CD4-positive, alpha-beta T cell treated with Interleukin-2 at 100 ng/mL for 4 hours (primary cell): Measurements from ENCODE around the gene MTARC2.
"Not testable (repeated sequence)": the region's sequence is repeated elsewhere in the genome, so short reads cannot be mapped to it uniquely, and the experiment has no call there.

Experiments used
- DNase-seq: peaks from one replicate; pipeline ENCODE4 v3.0.0-alpha.2; 2020; ENCODE audit warnings: low spot score

Gene MTARC2

DNA sequence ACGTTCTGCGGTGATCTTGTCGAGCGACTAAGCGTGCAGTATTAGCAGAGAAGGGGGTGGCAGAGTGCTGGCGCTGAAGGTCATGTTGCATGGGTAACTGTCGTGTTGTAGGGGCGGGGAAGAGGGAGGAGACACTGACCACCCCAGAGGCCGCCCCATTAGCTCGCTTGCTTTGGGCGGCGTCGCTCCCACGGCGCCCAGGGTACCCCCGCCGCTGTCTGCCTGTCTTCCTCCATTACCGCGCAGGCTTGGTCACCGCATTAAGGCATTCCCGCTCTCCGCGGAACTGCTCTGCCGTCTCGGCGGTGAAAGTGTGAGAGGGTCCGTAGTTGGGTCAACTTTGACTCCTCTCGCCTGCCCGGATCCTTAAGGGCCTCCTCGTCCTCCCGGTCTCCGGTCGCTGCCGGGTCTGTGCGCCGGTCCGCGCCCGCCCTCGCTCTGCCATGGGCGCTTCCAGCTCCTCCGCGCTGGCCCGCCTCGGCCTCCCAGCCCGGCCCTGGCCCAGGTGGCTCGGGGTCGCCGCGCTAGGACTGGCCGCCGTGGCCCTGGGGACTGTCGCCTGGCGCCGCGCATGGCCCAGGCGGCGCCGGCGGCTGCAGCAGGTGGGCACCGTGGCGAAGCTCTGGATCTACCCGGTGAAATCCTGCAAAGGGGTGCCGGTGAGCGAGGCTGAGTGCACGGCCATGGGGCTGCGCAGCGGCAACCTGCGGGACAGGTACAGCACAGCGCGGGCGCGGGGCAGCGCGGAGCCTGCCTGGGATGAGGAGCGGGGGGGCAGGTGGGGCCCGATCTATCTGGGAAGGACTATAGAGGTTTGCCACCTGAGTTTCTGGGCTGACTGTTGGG, at the start of gene MTARC2:
Gene MTARC2 (plus strand): TSS at position 234 of the 846 bp plus-strand sequence. CDS start 210 bp downstream, at position 444.
- DNase-seq = no peak

DNA sequence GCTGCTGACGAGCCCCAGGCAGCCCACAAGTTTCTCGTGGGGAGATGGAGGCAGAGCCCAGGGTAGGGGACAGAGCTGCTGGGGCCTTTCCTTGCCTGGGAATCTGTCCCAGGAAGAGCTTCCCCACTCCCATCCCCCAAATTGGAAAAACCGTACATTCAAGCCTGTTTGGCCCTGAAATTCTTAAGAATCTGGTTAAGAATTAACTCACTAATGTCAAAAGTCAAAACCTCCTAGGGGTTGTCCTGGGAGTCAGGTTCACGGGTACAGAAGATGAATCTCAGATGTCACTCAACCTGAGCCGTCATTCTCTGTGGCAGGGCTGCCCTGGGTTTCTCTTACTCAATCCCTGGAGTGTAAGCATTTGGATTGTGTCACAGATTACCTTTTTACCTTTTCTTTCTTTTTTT, 49.5 kb upstream of the MTARC2 start:
- no peak for DNase-seq

DNA sequence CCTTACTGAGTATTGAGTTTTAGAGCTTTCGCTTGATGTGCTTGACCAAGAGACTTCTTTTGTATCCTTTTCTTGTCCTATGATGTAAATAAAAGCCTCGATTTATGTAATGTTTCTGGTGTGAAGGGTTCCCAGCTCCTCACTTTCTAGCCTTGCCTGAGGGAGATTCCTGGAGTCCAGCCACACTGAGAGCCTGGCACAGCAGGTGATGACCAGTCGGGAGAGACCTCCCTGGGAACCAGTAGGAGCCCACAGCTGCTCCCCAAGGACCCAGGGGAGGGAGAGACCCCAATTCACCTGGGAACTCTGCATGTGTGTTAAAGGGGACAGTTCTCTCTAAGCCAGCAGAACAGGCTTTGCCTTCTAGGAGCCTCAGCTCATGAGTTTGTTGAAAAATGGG, 49.1 kb upstream of the MTARC2 start:
- DNase-seq = no peak

DNA sequence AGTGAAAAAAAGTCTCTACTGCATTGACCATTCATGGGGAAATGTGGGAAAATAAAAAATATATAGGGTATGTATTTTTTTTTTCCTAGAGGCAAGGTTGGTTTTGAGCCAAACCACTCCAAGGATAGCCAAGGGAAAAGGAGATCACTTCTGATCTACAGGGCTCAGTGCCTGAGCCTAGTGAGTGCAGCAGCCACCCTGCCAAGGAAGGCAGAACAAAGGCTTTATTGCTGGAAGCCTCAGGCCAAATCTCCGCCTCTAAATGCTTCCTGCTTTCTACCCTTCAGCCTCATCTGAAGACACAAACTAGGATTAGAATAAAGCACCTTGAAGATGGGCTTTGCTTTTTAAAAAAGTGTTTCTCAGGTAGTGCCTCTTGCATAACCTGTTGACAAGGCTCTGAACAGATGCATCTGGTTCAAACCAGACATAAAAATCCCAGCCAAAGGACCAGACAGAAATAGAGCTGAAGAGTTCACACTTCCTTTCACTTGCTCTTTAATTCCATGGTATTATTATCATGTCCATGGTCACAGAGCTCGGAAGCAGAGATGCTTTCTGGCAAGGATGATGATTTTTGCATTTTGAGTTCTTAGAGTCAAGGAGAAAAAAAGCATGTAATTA, 47.5 kb upstream of the MTARC2 start:
- no peak for DNase-seq

DNA sequence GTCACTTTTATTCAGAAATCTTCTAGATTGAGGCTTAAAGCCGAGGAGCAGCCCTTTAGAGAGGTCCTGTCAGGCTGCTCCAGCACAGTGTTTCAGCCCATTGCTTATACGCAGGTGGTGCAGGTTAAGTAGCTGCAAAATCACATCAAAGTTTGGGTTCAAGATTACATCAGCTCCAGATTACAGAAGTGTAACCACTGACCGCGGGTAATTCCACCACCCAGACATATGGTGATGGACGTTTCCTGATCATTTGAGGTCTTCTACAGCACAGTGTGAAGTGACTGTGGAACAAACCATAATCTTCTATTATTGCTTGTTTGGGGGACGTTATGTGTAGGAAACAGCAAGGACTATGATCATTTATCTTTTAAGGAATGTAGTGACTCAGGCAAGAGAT, 46.1 kb upstream of the MTARC2 start:
- DNase-seq = no peak

DNA sequence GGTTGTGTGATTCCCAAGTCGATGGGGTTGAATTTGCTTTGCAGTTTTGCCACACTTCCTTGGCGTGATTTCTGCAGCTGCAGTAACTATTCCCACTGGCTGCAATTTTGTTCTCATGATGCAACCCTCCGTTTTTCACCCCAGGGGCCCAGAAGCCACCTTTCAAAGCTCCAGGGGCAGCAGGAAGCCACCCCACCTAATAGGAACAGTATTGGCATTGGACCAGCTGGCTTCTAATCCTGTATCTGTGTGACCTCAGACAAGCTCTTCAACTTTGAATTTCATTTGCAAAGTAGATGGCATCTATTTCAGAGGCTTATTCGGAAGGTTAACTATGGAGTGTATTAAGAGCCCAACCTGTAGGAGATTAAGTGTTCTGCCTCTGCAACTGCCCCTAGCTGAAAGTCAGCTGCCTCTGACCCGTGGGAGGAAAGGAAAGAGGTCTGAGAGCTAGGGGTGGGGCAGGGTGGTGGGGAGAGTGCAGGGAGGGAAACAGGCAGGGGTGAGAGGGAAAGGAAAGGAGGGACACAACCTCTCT, 45.3 kb upstream of the MTARC2 start:
- no peak for DNase-seq

DNA sequence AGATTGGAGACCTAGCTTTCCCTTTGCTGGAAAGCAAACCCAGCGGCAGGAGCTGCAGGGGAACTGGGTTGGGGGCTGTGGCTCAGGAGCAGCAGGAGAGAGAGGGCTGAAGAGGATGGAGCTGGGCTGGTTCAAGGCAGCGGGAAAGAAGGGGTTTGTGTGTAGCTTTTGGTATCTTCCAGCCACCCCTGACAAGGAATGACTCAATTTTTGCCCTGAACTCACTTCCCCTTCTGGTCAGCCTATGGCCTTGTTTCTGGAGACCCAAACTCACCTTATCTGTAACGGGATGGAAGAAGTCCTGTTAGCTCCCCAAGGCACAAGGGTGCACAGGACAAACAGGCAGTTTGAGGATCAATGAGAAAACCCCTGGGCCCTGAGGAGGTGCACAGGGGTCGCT, 44.8 kb upstream of the MTARC2 start:
- no peak for DNase-seq

DNA sequence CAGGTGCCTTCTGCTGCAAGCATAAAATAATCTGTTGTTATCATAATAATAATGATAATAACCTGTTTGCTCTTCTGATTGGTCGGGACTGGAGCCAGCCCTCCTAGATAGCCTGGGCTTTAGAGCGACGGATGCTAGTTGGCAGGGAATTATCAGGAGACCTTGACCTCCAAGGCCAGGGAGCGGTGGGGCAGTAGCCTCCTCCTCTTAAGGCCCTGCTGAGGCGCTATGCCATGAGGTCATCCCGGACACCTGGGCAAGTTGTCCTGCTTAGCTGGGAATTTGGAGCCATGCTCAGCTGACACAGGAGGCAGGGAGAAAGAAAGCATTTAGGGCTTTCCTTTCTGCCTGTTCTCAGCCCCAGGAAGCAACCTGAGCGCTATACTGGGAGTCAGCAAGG, 42.3 kb upstream of the MTARC2 start:
- DNase-seq = no peak

DNA sequence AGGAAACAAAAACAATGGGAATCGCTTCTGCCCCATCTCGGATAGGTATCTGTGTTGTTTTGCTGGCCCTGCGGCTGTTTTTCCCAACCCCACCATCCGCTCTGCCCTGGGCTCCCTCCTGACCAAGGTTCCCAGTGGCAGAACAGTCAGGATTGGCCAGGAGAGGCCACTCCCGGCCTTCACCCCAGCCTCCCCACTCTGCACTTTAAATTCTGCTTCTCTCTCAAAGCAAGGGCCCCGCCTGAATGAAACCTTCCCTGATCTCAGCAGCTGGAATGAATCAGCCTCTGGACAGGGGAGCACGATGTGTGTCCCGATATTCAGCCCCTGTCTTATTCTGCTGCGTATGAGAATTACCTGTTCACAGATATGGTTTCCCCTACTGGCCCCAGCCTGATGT, 41.6 kb upstream of the MTARC2 start:
- DNase-seq = no peak

DNA sequence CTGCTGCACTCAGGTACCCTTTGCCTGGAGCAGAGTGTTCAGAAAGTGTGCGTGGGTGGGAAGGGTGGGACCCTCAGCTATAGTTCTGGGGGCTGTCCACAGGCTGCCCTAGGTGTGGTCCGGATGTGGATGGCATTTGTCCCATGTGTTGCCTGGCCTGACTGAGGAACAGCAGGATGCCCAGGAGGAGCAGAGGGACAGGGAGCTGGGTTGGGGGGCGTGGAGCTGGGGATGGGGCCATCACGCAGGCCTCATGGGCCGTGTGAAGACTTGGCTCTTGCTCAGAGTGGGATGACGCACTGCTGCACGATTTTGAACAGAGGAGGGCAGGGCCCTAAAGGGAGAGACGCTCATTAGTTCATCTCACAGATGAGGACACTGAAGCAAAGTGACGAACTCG, 41.0 kb upstream of the MTARC2 start:
- DNase-seq = no peak

DNA sequence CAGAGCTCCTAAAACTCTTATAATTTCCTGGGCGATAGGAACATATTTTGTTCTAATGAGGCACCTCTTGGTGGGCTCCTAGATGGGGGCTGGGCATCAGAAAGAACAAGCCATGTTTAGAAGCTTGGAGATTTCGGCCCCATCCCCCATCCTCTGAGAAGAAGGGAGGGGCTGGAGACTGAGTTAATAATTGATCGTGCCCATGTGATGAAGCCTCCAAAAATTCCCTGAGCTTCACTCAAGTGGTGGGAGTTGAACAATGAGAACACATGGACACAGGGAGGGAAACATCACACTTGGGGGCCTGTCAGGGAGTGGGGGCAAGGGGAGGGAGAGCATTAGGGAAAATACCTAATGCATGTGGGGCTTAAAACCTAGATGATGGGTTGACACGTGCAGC, 39.9 kb upstream of the MTARC2 start:
- DNase-seq = no peak

DNA sequence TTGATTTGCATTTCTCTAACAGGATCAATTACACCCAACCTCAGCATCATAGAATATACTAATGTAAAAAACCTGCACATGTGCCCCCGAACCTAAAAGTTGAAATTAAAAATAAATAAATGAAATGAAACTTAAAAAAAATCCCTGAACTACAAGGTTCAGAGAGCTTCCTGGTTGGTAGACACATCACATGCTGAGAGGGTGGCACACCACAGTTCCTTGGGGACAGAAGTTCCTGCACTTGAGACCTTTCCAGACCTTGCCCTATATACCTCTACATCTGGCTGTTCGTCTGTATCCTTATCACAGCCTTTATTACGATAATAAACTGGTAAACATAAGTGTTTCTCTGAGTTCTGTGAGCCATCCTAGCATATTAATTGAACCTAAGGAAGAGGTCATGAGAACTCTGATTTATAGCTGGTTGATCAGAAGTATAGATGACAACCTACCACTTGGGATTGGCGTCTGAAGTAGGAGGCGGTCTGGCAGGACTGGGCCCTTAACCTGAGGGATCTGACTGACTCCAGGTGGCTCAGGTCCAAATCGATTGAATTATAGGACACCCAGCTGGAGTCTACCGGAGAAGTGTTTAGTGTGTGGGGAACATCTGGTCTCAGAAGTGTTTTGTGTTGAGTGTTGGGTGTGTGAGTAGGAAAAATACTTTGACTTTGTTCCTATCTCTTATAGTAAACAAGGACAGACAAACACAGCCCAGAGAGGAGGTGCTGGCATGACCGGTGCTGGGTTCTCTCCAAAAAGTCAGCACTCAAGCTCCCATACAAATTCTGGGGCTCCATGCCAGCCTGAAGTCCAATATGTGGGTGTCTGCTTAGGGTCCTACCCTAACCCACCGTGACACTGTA, 39.0 kb upstream of the MTARC2 start:
- no peak for DNase-seq

DNA sequence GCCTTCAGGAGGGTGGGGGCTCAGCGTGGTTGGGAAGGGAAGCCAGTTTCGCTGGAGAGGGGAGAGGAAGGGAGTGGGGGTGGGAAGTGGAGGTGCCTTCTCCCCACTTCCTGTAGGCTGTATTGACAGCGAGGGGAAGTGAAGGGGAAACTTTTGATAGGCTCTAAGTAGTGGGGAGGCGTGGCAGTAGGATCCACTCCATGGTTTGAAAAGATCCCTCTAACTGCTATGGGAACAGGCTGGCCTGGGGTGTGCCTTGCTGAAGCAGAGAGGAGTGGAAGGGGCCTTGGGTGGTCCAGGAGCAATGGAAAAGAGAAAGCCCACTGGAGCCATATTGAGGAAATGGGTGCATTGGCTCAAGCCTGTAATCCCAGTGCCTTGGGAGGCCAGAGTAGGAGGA, 37.8 kb upstream of the MTARC2 start:
- DNase-seq = no peak

DNA sequence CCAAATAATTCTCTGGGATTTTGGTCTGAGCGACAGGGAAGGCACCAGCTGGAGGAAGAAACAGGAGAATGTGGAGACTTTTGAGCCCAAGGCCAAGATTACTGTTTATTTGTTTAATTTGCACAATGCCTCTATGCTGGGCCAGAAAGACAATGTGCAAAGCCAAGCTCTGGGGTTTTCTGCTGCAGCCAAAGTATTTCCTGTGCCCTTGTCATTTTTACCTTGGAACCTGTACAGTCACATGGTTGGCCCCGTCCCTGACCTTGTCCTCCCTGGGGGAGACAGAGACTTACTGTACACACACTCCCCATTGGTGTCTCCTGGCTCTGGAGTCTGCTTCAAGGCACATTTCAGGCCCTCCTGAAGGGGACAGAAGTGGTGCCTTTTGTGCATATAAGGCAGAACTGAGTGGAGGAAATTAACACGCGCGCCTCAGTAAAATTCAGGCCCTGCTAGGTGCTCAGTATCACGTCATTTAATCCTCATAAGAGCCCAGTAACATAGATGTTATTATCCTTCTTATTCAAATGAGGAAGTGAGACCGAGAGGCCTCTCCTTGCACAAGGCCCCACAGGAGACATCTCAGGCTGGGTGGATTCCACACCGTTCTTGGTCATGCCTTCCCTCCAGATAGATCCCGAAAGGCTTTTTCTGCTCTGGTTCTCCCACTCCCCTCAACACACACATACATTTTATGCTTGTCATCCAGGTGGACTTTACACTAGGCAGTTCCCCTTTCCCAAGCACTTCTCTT, 36.9 kb upstream of the MTARC2 start:
- no peak for DNase-seq

DNA sequence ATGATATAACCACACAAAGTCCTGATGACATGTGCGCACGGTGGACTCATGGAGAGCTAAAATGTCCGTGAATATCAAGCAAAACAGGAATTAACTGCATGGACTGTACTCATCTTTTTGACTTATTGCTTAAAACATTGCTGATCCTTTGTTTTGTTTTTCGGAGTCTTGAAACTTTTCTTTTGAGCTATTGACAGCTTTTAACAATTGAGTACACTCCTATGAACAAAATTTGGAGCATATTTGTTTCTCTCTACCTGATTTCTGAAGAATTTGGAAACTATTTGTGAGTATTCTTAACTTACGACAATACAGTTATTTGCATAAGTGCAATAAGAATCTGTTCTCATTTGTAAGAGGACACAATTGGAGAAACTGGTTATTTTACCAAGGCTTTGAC, 32.1 kb upstream of the MTARC2 start:
- not testable (repeated sequence) for DNase-seq

DNA sequence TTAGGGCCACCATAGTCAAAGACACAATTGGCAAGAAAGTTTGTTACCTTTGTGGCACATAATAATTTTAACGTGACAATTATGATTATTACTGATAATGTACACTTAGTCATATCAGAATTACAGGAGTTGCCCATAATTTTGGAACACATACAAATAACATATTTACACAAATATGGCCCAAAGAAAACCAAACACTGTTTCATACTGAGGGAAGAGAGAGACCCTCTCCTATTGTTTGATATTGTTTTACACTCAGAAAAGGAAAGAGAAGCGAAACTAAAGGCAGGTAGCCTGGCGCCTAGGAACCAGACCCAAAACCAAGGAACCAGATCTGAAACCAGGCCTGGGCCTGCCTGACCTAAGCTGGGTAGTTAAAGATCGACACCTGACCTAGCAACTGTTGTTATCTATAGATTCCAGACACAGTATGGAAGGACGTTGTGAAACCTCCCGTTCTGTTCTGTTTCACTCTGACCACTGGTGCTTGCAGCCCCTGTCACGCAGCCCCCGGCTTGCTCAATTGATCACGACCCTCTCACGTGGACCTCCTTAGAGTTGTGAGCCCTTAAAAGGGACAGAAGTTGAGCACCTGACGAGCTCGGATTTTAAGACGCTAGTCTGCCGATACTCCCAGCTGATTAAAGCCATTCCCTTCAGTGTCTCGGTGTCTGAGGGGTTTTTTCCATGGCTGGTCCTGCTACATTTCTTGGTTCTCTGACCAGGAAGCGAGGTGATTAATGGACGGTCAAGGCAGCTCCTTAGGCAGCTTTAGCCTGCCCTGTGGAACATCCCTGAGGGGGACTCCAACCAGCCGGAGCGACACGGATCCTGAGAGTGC, 30.1 kb upstream of the MTARC2 start:
- DNase-seq = no peak

DNA sequence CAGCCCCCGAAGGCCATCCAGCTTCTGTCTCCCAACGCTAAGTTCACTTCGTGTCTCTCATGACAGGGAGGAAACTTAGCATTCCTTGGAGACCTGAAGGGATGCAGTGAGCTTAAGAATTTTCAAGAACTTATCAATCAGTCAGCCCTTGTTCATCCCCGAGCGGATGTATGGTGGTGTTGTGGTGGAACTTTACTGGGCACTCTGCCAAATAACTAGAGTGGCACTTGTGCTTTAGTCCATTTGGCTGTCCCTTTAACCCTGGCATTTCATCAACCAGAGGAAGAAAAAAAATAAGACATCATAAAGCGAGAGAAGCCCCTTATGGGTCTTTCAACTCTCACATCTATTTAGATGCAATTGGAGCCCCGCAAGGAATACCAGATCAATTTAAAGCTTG, 26.9 kb upstream of the MTARC2 start:
- not testable (repeated sequence) for DNase-seq

DNA sequence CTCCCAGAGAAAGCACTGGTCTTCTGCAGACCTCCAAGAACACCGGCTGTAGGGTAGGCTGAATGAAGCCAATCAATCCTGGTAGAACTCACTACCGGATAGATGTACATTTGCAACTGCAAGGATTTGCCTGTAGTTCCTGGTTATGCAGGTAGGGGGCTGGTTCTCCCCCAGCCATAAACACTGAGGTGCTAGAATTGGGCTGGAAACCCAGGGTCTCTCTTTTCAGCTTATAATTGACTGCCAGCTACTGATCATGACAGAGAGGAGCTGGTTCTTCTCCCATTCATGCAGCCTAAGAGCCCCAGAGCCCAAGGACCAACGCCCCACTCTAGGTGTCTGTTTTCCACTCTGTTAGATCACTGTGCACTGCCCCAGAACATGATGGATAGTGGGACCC, 21.5 kb upstream of the MTARC2 start:
- no peak for DNase-seq

DNA sequence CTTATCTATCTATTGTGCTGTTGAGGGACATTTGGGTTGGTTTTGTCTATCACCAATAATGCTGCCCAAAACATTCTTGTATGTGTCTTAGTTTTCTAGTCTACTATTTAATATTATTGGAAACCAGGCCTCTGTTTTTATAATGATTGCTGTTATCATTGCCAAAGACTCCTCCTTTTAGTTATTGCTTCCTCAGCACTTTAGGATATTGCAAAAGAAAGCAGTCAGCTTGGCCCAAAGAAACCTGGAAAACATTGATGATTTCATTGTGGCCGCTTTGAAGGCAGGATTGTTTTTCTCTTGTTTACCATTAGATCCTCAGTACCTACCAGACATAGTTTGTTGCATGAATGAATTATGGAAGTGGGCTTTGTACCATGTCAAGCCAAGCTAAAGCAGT, 20.6 kb upstream of the MTARC2 start:
- no peak for DNase-seq

DNA sequence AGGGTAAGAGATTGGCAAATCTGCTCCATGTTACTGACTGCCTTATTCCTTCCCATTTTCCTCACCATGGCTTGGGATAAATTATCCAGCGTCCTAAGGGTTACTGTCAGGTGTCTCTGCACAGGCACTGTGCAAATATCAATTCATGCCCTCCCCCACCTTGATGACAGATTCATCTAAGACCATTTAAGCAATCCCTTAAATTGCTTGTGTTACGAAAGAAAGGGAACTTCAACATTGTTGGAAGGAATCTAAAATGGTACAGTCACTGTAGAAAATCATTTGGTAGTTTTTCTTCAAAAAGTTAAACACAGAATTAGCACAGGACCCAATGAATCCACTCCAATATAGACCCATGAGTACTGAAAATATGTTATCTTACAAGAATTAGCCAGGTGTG, 17.6 kb upstream of the MTARC2 start:
- DNase-seq = no peak

DNA sequence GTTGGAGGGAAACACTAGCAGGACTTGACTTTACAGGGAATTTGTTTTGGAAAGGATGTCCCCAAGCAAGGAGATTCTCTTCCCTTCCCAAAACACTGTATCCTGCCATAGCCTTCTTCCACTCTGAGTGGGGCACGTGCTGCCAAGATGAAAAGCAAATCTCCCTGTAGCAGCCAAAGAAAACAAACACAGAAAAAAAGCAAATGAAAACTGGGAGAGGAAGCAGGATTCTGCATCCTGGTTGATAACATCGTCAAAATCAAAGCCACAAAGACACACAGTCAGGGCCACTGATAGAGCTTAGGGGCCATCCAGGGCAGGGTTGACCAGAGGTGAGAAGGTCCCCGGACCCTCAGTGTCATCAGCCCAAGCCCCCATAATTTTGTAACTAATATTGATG, 16.0 kb upstream of the MTARC2 start:
- no peak for DNase-seq
